Motor neuron (in vitro differentiated cells): Measurements from ENCODE around the gene RNF44. TPM values are rescaled to one million over a fixed set of nuclear protein-coding genes. Genes with fewer than 3 reads are reported as not detected.

Experiments used
- ATAC-seq, 8 experiments: fragments of 200-7000 bp; cut with Tn5 transposase; replicated peaks in 6 of 8; 2 replicates each; pipeline ENCODE4 v1.8.0; 2021; ENCODE audit warnings: mild to moderate bottlenecking in 8 of 8, moderate library complexity in 8 of 8
- H3K27ac ChIP-seq, 2 donors: fragments of 250-450 bp; sonication (Bioruptor Pico); 2 replicates each; pipeline ENCODE4 v1.9.0; 2021; ENCODE audit warnings: antibody characterized with exemption in 2 of 2, mild to moderate bottlenecking in 2 of 2, moderate library complexity in 1 of 2
- H3K4me1 ChIP-seq, 2 donors: fragments of 250-450 bp; sonication (Bioruptor Pico); replicated peaks in 1 of 2; 2 replicates each; pipeline ENCODE4 v1.6.1; 2021; ENCODE audit warnings: antibody characterized with exemption in 2 of 2, mild to moderate bottlenecking in 2 of 2, moderate library complexity in 1 of 2
- H3K4me3 ChIP-seq, 5 donors: fragments of 250-450 bp; sonication (Bioruptor Pico); 2 replicates each; pipeline ENCODE4 v1.9.0; 2021; ENCODE audit warnings: antibody characterized with exemption in 5 of 5, mild to moderate bottlenecking in 5 of 5, moderate library complexity in 4 of 5
- WGBS, 10 experiments: fragments of 450-650 bp; shearing (Covaris generic); methylation state at CpG; one replicate each; pipeline ENCODE4 v1.0.0; 2022; 5-methylcytosine and 5-hydroxymethylcytosine counted together
- in situ Hi-C, 9 experiments: fragments of 400-800 bp; cut with MboI; loops; one replicate each; pipeline ENCODE4 v1.15.0; 2021; ENCODE audit warnings: low sequenced_read_pairs in 9 of 9, low pct_unique_long_range_greater_than_20kb in 2 of 9; ENCODE audit not compliant: unreplicated experiment in 9 of 9
- total RNA-seq, 8 experiments: library from RNA; unstranded; fragments of 300-600 nt; gene quantifications; 2 replicates each; pipeline versions ENCODE4 v1.2.3 to v1.2.4, GENCODE V29; 2022

RNF44 gene
- total RNA-seq, 8 experiments from 2014 or later: 16.6 to 66.4 (median 36.7) TPM

- Histone ChIP-seq H3K4me3 (peak overlapping the region; percentile 24 to 94 (median 83)), H3K4me1 (peaks cover 51 to 59% of the 10 kb centered on the region in 2 donors), H3K27ac (peak overlapping the region; percentile 74 to 76)
- ATAC-seq: no peak
- 14 to 100% (median 24%) methylated on average over 1 to 11 of the region's 13 CpGs; no CpG with 5 or more reads in 2 of the 10 experiments for WGBS, 10 experiments
- in situ Hi-C loops: no loop called here
These were observed 1.2 kb upstream of the RNF44 start for GRCh38 chr5:176538230-176538988.

DNA sequence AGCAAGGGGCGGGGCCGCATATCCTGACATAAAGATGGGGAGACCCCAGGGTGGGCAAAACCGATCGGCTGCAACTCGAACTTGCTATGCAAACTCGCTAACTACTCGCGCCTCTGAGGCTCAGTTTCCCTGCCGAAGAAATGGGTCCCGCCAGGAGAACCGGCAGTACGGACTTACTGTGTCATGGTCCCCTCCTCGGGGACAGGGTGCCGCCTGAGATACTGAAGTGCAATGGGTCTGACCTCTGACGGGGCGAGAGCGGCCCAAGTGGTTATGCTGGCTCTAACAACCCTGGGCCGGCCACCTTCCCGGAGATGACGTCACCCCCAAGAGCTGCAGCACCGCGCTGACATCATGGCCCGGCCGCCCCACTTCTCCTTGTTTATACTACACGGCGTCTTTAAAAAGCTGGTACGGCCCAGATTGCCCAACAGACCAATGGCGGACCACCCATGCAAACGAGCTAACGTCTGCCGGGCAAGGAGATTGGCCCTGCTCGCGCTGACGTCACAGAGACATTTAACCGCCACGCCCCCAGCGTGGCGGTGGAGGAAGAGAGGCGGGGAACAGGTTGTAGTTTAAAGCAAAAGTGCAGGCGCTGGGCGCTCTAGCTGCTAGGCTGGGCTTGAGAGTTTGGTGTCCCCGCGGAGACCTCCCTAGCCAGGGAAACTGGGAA, 490 bp upstream of the RNF44 start:
- Histone ChIP-seq H3K27ac (peak overlapping the region; percentile 97 to 99), H3K4me1 (peaks cover 51 to 66% of the 10 kb centered on the region in 2 donors), H3K4me3 (peak overlapping the region; percentile 74 to 94 (median 84))
- 0 to 4% (median 0%) methylated on average over 2 to 22 of the region's 43 CpGs; no CpG with 5 or more reads in 4 of the 10 experiments for WGBS, 10 experiments
- in situ Hi-C loops: no loop called here
- ATAC-seq: peak; percentile 61 to 81 (median 74)

GRCh38 chr5:176536132-176536901, 885 bp downstream of the RNF44 start:
- in situ Hi-C loops: no loop called here
- H3K27ac ChIP-seq: peak overlapping the region; percentile 97 to 99
- H3K4me3 ChIP-seq: peak overlapping the region; percentile 74 to 94 (median 84)
- 0% methylated on average over 1 to 8 of the region's 43 CpGs; no CpG with 5 or more reads in 7 of the 10 experiments for WGBS, 10 experiments
- peaks cover 45 to 53% of the 10 kb centered on the region in 2 donors for H3K4me1 ChIP-seq
- peak; percentile 3 to 45 (median 26) for ATAC-seq

DNA sequence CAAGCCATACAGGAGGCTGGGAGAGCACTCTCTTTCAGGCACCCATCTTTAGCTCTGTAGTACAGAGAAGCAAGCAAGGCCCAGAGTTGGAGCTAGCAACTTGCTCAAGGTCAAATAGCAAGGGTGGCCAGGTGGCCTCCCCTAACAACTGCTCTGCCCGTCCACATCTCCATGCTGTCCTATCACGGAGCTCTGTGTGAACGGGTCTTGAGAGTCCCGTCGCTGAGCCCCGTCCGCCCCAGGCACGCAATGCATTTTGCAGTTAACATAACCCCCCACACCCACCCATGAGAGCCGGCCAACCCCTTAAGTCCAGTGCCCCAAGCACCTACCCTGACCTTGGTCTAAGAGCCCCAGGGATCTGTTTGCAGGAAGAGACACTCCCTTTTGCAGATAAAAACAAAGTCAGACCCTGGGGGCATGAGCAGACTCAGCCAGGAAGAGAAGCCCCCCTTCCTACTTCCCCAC, 1.5 kb downstream of the RNF44 start:
- in situ Hi-C loops: no loop called here
- H3K27ac ChIP-seq: peak overlapping the region; percentile 97 to 99
- WGBS, 10 experiments: 0 to 20% (median 3%) methylated on average over 1 to 8 of the region's 9 CpGs; no CpG with 5 or more reads in 7 of the 10 experiments
- H3K4me1 ChIP-seq: peaks cover 38 to 47% of the 10 kb centered on the region in 2 donors
- peak in 3 of 8 experiments; percentile 4 to 7 (median 6) for ATAC-seq
- peak overlapping the region; percentile 74 to 94 (median 84) for H3K4me3 ChIP-seq

GRCh38 chr5:176535101-176535663, 2.0 kb downstream of the RNF44 start:
- in situ Hi-C loops: no loop called here
- H3K4me1 ChIP-seq: peaks cover 33 to 42% of the 10 kb centered on the region in 2 donors
- no peak overlapping the region for H3K27ac ChIP-seq
- peak overlapping the region; percentile 74 to 94 (median 84) for H3K4me3 ChIP-seq
- ATAC-seq: peak in 2 of 8 experiments; percentile 0 to 2
- 20 to 100% (median 67%) methylated on average over 1 to 6 of the region's 11 CpGs; no CpG with 5 or more reads in 4 of the 10 experiments for WGBS, 10 experiments

DNA sequence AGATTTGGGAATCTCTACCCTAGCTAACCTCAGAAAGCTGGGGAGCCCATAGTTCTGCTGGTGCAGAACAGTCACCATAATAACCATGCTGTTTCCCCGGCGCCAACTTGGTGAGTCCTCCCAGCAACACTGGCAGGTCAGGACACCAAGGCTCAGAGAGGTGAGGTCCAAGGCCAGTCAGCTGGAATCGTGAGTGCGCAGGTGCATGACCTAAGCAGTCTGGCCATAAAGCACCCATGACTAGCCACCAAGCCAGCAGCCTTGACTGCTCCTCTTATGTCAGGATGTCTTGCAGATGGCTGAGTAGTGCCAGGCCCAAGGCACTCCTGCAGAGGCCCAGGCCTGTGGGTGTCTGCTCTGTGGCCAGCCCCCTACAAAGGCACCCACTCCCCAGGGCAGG, 2.6 kb downstream of the RNF44 start:
- Histone ChIP-seq H3K4me1 (peaks cover 28 to 39% of the 10 kb centered on the region in 2 donors), H3K4me3 (peak overlapping the region in 2 of 5 donors; percentile 74 to 83), H3K27ac (no peak overlapping the region)
- ATAC-seq: no peak
- WGBS, 10 experiments: 100% methylated on average over 1 of the region's 4 CpGs; no CpG with 5 or more reads in 9 of the 10 experiments
- in situ Hi-C loops: no loop called here

DNA sequence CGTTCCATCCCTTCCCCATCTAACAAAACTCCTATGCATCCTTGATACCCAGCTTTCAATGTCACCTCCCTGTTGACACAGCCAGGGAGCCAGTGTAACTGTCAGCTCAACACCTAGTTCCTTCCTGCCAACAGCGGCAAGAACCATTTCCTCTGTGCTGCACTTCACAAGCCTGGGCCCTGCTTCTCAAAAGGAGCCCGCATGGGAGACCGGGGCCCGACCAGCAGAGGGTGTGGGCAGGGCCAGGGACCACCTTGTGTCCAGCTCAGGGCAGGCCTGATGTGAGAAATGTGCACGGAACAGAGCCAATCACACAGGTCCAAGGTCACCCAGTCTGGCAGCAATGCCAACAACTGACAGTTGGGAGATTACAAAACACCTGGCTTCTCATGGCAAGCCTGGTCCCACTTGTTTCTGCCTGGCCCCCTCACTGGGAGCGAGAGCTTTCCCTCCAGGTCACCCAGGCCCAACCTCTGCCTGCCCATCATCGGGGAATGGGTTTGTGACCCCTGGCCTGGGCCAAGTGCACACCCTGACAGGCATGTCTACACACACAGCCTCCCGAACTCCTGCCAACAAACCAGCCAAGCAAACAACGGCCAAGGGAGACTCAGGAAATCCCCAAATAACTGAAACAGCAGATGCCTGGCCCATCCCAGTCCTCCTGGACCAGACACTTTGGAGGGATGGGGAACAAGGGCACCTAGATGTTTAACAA, 3.1 kb downstream of the RNF44 start:
- in situ Hi-C loops: no loop called here
- H3K4me1 ChIP-seq: peaks cover 22 to 35% of the 10 kb centered on the region in 2 donors

DNA sequence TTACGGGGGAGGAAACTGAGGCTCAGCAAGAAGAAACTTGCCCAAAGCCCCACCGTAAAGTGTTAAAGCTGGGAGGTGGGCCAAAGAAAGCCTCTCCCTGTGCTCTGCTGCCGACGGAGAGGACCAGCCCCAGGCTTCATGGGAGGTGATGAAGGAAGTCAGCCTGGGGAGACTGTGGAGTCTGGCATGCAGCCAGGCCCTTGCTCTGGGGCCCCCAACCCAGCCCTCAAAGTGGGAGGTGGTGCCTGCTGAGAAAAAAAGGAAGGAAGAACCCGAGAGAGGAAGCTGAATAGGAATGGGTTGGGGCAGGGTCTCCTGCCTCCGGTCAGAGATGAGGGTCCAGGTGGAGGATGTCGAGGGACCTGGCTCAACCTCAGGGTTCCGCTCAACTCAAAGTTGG, 3.8 kb downstream of the RNF44 start:
- no peak overlapping the region for H3K27ac ChIP-seq
- peaks cover 15 to 28% of the 10 kb centered on the region in 2 donors for H3K4me1 ChIP-seq
- no peak for ATAC-seq
- WGBS, 10 experiments: 35 to 90% (median 59%) methylated on average over 1 to 7 of the region's 8 CpGs; no CpG with 5 or more reads in 4 of the 10 experiments
- no peak overlapping the region for H3K4me3 ChIP-seq
- in situ Hi-C loops: no loop called here

More for the DNA sequence above, 3.1 kb downstream of the RNF44 start:
- H3K27ac ChIP-seq: no peak overlapping the region
- no peak overlapping the region for H3K4me3 ChIP-seq
- WGBS, 10 experiments: 0 to 77% (median 40%) methylated on average over 1 to 5 of the region's 10 CpGs; no CpG with 5 or more reads in 3 of the 10 experiments
- no peak for ATAC-seq

DNA sequence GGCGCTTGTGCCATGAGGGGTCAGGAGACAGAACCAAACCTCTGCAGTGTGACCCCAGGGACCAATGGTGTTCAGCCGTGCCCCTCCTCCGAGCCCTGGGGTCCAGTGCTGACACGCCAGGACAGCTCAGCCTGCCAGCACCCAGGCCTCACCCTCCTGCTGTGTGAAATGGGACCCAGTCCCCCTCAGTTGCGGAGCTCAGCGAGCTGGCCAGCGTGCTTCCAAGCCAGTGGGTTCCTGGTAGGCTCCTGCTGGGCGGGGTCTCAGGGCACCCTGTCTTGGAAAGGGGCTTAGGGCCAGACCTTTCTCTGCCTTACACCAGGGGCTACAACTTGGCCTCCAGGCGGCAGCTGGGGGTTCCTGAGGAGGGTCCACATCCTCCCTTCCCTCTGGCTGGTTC, 4.4 kb downstream of the RNF44 start:
- in situ Hi-C loops: no loop called here
- Histone ChIP-seq H3K4me3 (no peak overlapping the region), H3K4me1 (peaks cover 13 to 27% of the 10 kb centered on the region in 2 donors), H3K27ac (no peak overlapping the region)
- WGBS, 10 experiments: 83 to 100% (median 93%) methylated on average over 1 to 3 of the region's 9 CpGs; no CpG with 5 or more reads in 6 of the 10 experiments
- no peak for ATAC-seq

DNA sequence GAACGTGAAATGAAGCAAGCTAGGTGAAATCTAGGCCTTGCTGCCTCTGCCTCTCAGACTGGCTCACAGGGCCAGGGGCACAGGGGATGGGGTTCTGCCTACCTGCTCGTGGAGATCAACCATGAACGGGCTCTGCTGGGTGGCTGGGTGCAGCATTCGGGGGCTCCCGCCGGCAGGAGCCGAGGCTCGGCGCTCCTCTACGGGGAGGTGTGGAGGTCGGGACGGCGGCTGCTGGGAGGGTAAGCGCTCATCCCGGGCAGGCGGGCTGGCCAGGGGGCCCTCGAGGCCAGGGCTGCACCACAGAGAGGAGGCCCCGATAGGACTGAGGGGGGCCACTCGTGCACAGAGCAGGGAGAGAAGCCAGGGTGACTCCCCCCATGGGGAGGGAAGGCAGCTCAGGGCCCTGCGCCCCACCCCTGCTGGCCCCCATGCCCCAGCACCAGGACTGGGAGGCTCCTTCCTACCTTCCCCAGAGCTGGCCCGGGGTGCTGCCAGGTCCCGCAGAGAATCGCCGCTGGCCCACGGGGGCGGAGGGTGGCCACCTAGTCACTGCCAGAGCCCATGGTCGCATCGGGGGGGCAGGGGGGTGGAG, 5.2 kb downstream of the RNF44 start:
- in situ Hi-C loops: no loop called here

DNA sequence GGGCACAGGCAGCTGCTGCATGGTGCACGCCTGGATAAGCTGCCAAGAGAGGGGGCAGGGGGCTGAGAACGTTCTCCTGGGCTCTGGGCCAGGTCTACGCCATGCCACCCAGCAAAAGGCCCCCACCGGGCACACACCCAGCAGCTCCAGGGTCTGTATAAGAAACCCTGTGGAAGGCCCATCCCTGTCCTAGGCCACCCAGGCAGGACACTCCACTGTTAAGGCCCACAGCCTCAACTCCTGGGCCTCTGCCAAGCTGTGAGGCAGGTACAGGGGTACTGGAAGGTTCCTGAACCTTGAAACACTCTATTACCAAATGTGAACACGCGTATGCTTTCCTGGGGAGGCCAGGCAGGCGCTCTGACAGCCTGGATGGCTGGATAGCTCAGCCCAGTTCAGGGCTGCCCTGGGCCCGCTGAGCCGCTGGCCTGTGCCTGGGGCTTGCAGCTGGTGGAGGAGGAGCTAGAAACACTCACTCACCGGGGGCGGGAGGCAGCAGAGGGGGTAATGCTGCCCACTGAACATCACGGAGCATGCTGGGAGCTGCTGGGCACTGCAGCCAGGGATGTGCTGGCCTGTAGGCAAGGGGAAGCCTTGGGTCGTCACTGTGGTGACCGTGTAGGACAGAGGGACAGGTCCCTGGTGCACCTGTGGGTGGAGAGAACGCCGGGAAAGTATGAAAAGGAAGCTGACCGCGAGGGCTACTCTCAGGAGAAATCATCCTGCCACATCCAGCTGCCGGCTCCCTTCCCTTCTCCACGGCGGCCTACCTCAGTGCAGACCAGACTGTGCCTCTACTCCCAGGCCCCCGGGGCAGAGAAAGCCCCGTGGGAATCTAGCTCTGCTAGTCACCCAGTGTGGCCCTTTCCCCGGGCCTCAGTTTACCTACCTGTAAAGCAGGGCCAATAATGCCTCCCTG, 6.0 kb downstream of the RNF44 start:
- no peak overlapping the region for H3K4me3 ChIP-seq
- in situ Hi-C loops: no loop called here
- H3K27ac ChIP-seq: no peak overlapping the region
- 80 to 90% (median 86%) methylated on average over 1 to 7 of the region's 24 CpGs; no CpG with 5 or more reads in 4 of the 10 experiments for WGBS, 10 experiments
- peaks cover 13 to 27% of the 10 kb centered on the region in 2 donors for H3K4me1 ChIP-seq
- ATAC-seq: peak in 6 of 8 experiments; percentile 17 to 80 (median 40)

More for the DNA sequence above, 5.2 kb downstream of the RNF44 start:
- no peak for ATAC-seq
- Histone ChIP-seq H3K4me3 (no peak overlapping the region), H3K27ac (no peak overlapping the region), H3K4me1 (peaks cover 13 to 27% of the 10 kb centered on the region in 2 donors)
- WGBS, 10 experiments: 100% methylated on average over 1 to 2 of the region's 28 CpGs; no CpG with 5 or more reads in 7 of the 10 experiments
